ENCODE results near the gene GJB4.

GRCh38 chr1:34762474-34763141 is 3.1 kb downstream of the GJB4 start:
- no peak for TF ChIP-seq GABPA (IDR thresholded peaks at IDR 0.05; ENCODE audit: low read depth)
- TF ChIP-seq CTCF (IDR thresholded peaks at IDR 0.05; ENCODE audit: insufficient read depth, low read length), result no peak
